ENCODE results near the gene KBTBD13.
"Not testable (repeated sequence)": the region's sequence is repeated elsewhere in the genome, so short reads cannot be mapped to it uniquely, and the experiment has no call there.

Gene KBTBD13

GRCh38 chr15:65040461-65040860, 36.1 kb upstream of the KBTBD13 start:
- DNase-seq (ENCODE audit: low spot score) = no peak
- no peak for TF ChIP-seq CTCF (IDR thresholded peaks at IDR 0.05; ENCODE audit: extremely low read depth, insufficient read depth, missing control alignments)
- in situ Hi-C loops (cut with MboI; ENCODE audit: low pct_unique_long_range_greater_than_20kb, low sequenced_read_pairs, unreplicated experiment) = no loop called here

GRCh38 chr15:65041787-65042186, 34.8 kb upstream of the KBTBD13 start:
- in situ Hi-C loops (cut with MboI; ENCODE audit: low pct_unique_long_range_greater_than_20kb, low sequenced_read_pairs, unreplicated experiment) = no loop called here
- DNase-seq (ENCODE audit: low spot score) = no peak
- no peak for TF ChIP-seq CTCF (IDR thresholded peaks at IDR 0.05; ENCODE audit: extremely low read depth, insufficient read depth, missing control alignments)

- TF ChIP-seq CTCF (IDR thresholded peaks at IDR 0.05; ENCODE audit: extremely low read depth, insufficient read depth, missing control alignments) = no peak
- no peak for DNase-seq (ENCODE audit: low spot score)
- in situ Hi-C loops (cut with MboI; ENCODE audit: low pct_unique_long_range_greater_than_20kb, low sequenced_read_pairs, unreplicated experiment) = no loop called here
These were observed 33.7 kb upstream of the KBTBD13 start for GRCh38 chr15:65042776-65043327.

GRCh38 chr15:65044218-65044617, 32.3 kb upstream of the KBTBD13 start:
- DNase-seq (ENCODE audit: low spot score); in situ Hi-C loops (cut with MboI; ENCODE audit: low pct_unique_long_range_greater_than_20kb, low sequenced_read_pairs, unreplicated experiment): not testable (repeated sequence)

GRCh38 chr15:65044724-65045481, 31.6 kb upstream of the KBTBD13 start, which contains the start of gene SLC51B:
Gene SLC51B (plus strand): TSS chr15:65045387. CDS start chr15:65050005, 4,618 bp downstream.
- in situ Hi-C loops (cut with MboI; ENCODE audit: low pct_unique_long_range_greater_than_20kb, low sequenced_read_pairs, unreplicated experiment) = no loop called here
- TF ChIP-seq CTCF (IDR thresholded peaks at IDR 0.05; ENCODE audit: extremely low read depth, insufficient read depth, missing control alignments) = no peak
- no peak for DNase-seq (ENCODE audit: low spot score)

- no peak for DNase-seq (ENCODE audit: low spot score)
- no peak for TF ChIP-seq CTCF (IDR thresholded peaks at IDR 0.05; ENCODE audit: extremely low read depth, insufficient read depth, missing control alignments)
- in situ Hi-C loops (cut with MboI; ENCODE audit: low pct_unique_long_range_greater_than_20kb, low sequenced_read_pairs, unreplicated experiment) = no loop called here
These were observed 28.3 kb upstream of the KBTBD13 start for GRCh38 chr15:65048241-65048640.

- DNase-seq (ENCODE audit: low spot score) = peak; percentile 95
- in situ Hi-C loops (cut with MboI; ENCODE audit: low pct_unique_long_range_greater_than_20kb, low sequenced_read_pairs, unreplicated experiment) = no loop called here
- no peak for TF ChIP-seq CTCF (IDR thresholded peaks at IDR 0.05; ENCODE audit: extremely low read depth, insufficient read depth, missing control alignments)
These were observed 27.1 kb upstream of the KBTBD13 start for GRCh38 chr15:65049418-65049840.

All from GM13977 (cell line).